ENCODE measurements around the gene SPATA3. TPM values are rescaled to one million over a fixed set of nuclear protein-coding genes. Genes with fewer than 3 reads are reported as not detected.
"Not testable (repeated sequence)": the region's sequence is repeated elsewhere in the genome, so short reads cannot be mapped to it uniquely, and the experiment has no call there.

Gene SPATA3
- total RNA-seq, 1 donor from 2014 or later, result not detected

- no peak for DNase-seq (ENCODE audit: missing footprints)
- ATAC-seq, result no peak
- intact Hi-C loops (cut with DNase I), result no loop called here
Measured at GRCh38 chr2:230964136-230964730, 31.7 kb upstream of the SPATA3 start.

- intact Hi-C loops (cut with DNase I), result no loop called here
- no peak for ATAC-seq
Measured at GRCh38 chr2:230967113-230967512, 28.8 kb upstream of the SPATA3 start.

GRCh38 chr2:230968314-230968713 lies 27.6 kb upstream of the SPATA3 start:
- DNase-seq (ENCODE audit: missing footprints); intact Hi-C loops (cut with DNase I); ATAC-seq: not testable (repeated sequence)

More at GRCh38 chr2:230967113-230967512, 28.8 kb upstream of the SPATA3 start:
- DNase-seq (ENCODE audit: missing footprints), result no peak

GRCh38 chr2:230968921-230969658 lies 26.8 kb upstream of the SPATA3 start:
- intact Hi-C loops (cut with DNase I), result no loop called here
- ATAC-seq, result no peak

GRCh38 chr2:230969659-230970015 lies 26.3 kb upstream of the SPATA3 start:
- ATAC-seq (no peak), DNase-seq (ENCODE audit: missing footprints) (no peak)
- intact Hi-C loops (cut with DNase I), result no loop called here

More at GRCh38 chr2:230968921-230969658, 26.8 kb upstream of the SPATA3 start:
- DNase-seq (ENCODE audit: missing footprints), result no peak

- ATAC-seq, result no peak
- intact Hi-C loops (cut with DNase I), result no loop called here
- DNase-seq (ENCODE audit: missing footprints), result no peak
Measured at GRCh38 chr2:230972046-230972445, 23.9 kb upstream of the SPATA3 start.

GRCh38 chr2:230974096-230974913 lies 21.6 kb upstream of the SPATA3 start:
- intact Hi-C loops (cut with DNase I), result no loop called here
- no peak for DNase-seq (ENCODE audit: missing footprints)
- ATAC-seq, result no peak

- DNase-seq (ENCODE audit: missing footprints) (no peak), ATAC-seq (no peak)
- intact Hi-C loops (cut with DNase I), result no loop called here
Measured at GRCh38 chr2:230975927-230976326, 20.0 kb upstream of the SPATA3 start.

- no peak for ATAC-seq
- no peak for DNase-seq (ENCODE audit: missing footprints)
- intact Hi-C loops (cut with DNase I), result no loop called here
Measured at GRCh38 chr2:230976671-230977171, 19.2 kb upstream of the SPATA3 start.

- intact Hi-C loops (cut with DNase I), result no loop called here
- DNase-seq (ENCODE audit: missing footprints), result no peak
Measured at GRCh38 chr2:230980468-230980867, 15.5 kb upstream of the SPATA3 start.

GRCh38 chr2:230981704-230982103 lies 14.2 kb upstream of the SPATA3 start:
- no peak for DNase-seq (ENCODE audit: missing footprints)
- ATAC-seq, result no peak
- intact Hi-C loops (cut with DNase I), result no loop called here

More at GRCh38 chr2:230980468-230980867, 15.5 kb upstream of the SPATA3 start:
- no peak for ATAC-seq

- DNase-seq (ENCODE audit: missing footprints) (no peak), ATAC-seq (no peak)
- intact Hi-C loops (cut with DNase I), result no loop called here
Measured at GRCh38 chr2:230982126-230982525, 13.8 kb upstream of the SPATA3 start.

- DNase-seq (ENCODE audit: missing footprints) (no peak), ATAC-seq (no peak)
- intact Hi-C loops (cut with DNase I), result no loop called here
Measured at GRCh38 chr2:230982528-230982927, 13.4 kb upstream of the SPATA3 start.

- intact Hi-C loops (cut with DNase I), result no loop called here
Measured at GRCh38 chr2:230983566-230983965, 12.4 kb upstream of the SPATA3 start.

GRCh38 chr2:230984393-230985220 lies 11.3 kb upstream of the SPATA3 start:
- intact Hi-C loops (cut with DNase I), result no loop called here
- DNase-seq (ENCODE audit: missing footprints), result no peak
- no peak for ATAC-seq

More at GRCh38 chr2:230983566-230983965, 12.4 kb upstream of the SPATA3 start:
- no peak for DNase-seq (ENCODE audit: missing footprints)
- no peak for ATAC-seq

GRCh38 chr2:230985519-230986231 lies 10.2 kb upstream of the SPATA3 start:
- DNase-seq (ENCODE audit: missing footprints) (no peak), ATAC-seq (no peak)
- intact Hi-C loops (cut with DNase I), result loop anchor here (1.0 kb wide), 1 partner anchor 161 kb away; no protein-coding TSS in a partner anchor

GRCh38 chr2:230986520-230987136 lies 9.3 kb upstream of the SPATA3 start:
- intact Hi-C loops (cut with DNase I), result loop anchor here (1.0 kb wide), 2 partner anchors 84 to 162 kb away; no protein-coding TSS in a partner anchor
- ATAC-seq, result peak; percentile 3
- DNase-seq (ENCODE audit: missing footprints), result no peak

Measured in Right ventricle myocardium inferior (tissue), 1 donor.